ENCODE measurements around the gene HBB. TPM values are rescaled to one million over a fixed set of nuclear protein-coding genes. Genes with fewer than 3 reads are reported as not detected.

Gene HBB
- total and polyA plus RNA-seq, 4 donors, result 5.7 to 3,950 (median 50.2) TPM

DNA sequence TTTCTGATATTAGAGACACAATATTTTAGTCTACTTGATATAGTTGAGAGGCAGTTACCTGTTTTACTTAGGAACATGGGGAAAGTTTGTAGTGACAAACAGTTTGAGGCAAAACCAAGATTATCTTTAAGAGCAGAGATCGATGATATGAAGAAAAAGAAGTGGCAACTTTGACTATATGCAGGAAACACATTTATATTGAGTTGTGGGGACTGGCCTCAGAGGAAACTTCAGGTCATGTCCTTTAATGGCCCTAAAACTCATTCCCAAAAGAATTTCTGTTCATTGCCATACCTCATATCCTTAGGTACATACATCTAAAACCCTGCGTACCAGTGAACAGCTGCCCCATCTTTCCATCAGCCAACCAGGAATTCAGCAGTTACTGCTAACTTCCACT lies 18.3 kb upstream of the HBB start (continued):
- no peak for TF ChIP-seq SP1 (IDR thresholded peaks at IDR 0.05)

DNA sequence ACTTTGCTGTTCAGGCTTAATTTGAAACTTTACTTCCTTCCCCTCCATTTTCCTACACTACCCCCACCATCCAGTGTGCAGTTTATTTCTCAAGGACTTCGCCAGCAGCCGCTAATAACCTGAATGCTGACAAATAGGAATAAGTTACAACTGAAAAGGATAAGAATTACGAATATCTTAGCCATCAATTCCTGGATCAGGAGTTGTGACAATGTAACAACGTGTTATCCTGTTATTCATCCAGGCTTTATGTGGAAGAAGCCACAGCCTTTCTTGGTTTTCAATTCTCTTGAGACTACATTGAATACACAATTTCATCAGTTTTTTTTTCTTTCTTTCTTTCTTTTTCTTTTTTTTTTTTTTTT lies 16.9 kb upstream of the HBB start:
- WGBS, result 73% methylated on average over 4 of the region's 4 CpGs
- no peak overlapping the region for H3K4me3 ChIP-seq (ENCODE audit: low read depth in 1 of 3, low read length in 3 of 3)

DNA sequence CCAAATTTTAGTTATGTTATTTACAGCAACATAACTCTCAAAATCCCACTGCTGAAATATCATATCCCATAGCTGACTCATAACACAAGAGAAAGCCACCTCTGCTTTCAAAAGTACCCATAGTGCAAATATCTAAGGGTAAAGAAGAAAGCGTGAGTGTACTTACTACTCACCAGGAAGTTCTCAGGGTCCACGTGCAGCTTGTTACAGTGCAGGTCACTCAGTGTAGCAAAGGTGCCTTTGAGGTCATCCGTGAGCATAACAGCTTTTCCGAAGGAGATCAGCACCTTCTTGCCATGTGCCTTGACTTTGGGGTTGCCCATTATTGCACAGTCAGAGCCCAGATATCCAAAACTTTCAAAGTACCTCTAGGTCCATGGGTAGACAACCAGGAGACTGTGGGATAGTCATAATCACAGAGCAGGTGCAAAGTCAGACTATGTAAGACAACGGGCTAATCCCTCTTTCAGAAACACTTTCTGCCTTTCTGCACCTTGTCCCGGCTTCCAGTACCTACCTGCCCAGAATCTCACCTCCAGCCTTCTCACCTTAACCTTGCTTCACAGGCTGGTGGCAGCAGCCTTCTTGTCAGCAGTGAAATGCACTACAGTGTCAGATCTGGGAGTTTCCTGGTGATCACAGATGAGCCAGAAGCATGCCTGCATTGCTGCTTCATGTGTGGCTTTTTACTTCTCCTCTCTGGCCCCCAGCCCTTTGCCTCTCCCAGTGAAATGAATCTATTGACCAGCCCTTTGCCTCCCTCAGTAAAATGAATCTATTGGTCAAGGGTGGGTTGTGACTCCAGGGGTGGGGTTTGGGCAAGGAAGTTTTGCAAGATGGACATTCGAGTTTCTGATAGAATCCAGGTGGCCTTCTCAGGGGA lies 16.3 kb upstream of the HBB start:
- H3K4me3 ChIP-seq (ENCODE audit: low read depth in 1 of 3, low read length in 3 of 3), result no peak overlapping the region
- H3K9me3 ChIP-seq (ENCODE audit: control insufficient read depth in 4 of 4, low read length in 3 of 4), result peaks cover 0 to 2% (median 0%) of the 10 kb centered on the region in 4 donors
- H3K4me1 ChIP-seq (ENCODE audit: control insufficient read depth in 4 of 4, insufficient read depth in 4 of 4, low read length in 3 of 4), result no peaks in the 10 kb centered on the region
- peak; percentile 36 for DNase-seq (ENCODE audit: low spot score)
- H3K27me3 ChIP-seq (ENCODE audit: control insufficient read depth in 4 of 4, insufficient read depth in 4 of 4, low read length in 3 of 4), result peaks cover 0 to 3% (median 0%) of the 10 kb centered on the region in 4 donors
- TF ChIP-seq, protein P1, sequence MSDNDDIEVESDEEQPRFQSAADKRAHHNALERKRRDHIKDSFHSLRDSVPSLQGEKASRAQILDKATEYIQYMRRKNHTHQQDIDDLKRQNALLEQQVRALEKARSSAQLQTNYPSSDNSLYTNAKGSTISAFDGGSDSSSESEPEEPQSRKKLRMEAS (IDR thresholded peaks at IDR 0.05), result no peak
- TF ChIP-seq RAD21 (IDR thresholded peaks at IDR 0.05) (no peak), FOXA1 (IDR thresholded peaks at IDR 0.05) (no peak), HNF4A (conservative IDR thresholded peaks at IDR 0.05) (no peak), EGR1 (IDR thresholded peaks at IDR 0.05; ENCODE audit: low read depth in 2 of 2) (no peak), NR2F2 (IDR thresholded peaks at IDR 0.05) (no peak), HNF4G (IDR thresholded peaks at IDR 0.05) (no peak), RXRA (IDR thresholded peaks at IDR 0.05) (no peak), TAF1 (conservative IDR thresholded peaks at IDR 0.05) (no peak), SP1 (IDR thresholded peaks at IDR 0.05) (no peak), JUND (IDR thresholded peaks at IDR 0.05) (no peak), GABPA (IDR thresholded peaks at IDR 0.05 in 1 of 2, conservative IDR thresholded peaks at IDR 0.05 in 1 of 2) (no peak), FOXA2 (IDR thresholded peaks at IDR 0.05) (no peak), YY1 (IDR thresholded peaks at IDR 0.05) (no peak)
- TF ChIP-seq, protein P2, sequence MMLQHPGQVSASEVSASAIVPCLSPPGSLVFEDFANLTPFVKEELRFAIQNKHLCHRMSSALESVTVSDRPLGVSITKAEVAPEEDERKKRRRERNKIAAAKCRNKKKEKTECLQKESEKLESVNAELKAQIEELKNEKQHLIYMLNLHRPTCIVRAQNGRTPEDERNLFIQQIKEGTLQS (IDR thresholded peaks at IDR 0.05), result no peak
- TF ChIP-seq, protein P3, sequence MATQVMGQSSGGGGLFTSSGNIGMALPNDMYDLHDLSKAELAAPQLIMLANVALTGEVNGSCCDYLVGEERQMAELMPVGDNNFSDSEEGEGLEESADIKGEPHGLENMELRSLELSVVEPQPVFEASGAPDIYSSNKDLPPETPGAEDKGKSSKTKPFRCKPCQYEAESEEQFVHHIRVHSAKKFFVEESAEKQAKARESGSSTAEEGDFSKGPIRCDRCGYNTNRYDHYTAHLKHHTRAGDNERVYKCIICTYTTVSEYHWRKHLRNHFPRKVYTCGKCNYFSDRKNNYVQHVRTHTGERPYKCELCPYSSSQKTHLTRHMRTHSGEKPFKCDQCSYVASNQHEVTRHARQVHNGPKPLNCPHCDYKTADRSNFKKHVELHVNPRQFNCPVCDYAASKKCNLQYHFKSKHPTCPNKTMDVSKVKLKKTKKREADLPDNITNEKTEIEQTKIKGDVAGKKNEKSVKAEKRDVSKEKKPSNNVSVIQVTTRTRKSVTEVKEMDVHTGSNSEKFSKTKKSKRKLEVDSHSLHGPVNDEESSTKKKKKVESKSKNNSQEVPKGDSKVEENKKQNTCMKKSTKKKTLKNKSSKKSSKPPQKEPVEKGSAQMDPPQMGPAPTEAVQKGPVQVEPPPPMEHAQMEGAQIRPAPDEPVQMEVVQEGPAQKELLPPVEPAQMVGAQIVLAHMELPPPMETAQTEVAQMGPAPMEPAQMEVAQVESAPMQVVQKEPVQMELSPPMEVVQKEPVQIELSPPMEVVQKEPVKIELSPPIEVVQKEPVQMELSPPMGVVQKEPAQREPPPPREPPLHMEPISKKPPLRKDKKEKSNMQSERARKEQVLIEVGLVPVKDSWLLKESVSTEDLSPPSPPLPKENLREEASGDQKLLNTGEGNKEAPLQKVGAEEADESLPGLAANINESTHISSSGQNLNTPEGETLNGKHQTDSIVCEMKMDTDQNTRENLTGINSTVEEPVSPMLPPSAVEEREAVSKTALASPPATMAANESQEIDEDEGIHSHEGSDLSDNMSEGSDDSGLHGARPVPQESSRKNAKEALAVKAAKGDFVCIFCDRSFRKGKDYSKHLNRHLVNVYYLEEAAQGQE (IDR thresholded peaks at IDR 0.05), result no peak
- TF ChIP-seq, protein P4, sequence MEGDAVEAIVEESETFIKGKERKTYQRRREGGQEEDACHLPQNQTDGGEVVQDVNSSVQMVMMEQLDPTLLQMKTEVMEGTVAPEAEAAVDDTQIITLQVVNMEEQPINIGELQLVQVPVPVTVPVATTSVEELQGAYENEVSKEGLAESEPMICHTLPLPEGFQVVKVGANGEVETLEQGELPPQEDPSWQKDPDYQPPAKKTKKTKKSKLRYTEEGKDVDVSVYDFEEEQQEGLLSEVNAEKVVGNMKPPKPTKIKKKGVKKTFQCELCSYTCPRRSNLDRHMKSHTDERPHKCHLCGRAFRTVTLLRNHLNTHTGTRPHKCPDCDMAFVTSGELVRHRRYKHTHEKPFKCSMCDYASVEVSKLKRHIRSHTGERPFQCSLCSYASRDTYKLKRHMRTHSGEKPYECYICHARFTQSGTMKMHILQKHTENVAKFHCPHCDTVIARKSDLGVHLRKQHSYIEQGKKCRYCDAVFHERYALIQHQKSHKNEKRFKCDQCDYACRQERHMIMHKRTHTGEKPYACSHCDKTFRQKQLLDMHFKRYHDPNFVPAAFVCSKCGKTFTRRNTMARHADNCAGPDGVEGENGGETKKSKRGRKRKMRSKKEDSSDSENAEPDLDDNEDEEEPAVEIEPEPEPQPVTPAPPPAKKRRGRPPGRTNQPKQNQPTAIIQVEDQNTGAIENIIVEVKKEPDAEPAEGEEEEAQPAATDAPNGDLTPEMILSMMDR (IDR thresholded peaks at IDR 0.05; ENCODE audit: low read depth, low read length, missing input control), result no peak
- TF ChIP-seq, protein P5, sequence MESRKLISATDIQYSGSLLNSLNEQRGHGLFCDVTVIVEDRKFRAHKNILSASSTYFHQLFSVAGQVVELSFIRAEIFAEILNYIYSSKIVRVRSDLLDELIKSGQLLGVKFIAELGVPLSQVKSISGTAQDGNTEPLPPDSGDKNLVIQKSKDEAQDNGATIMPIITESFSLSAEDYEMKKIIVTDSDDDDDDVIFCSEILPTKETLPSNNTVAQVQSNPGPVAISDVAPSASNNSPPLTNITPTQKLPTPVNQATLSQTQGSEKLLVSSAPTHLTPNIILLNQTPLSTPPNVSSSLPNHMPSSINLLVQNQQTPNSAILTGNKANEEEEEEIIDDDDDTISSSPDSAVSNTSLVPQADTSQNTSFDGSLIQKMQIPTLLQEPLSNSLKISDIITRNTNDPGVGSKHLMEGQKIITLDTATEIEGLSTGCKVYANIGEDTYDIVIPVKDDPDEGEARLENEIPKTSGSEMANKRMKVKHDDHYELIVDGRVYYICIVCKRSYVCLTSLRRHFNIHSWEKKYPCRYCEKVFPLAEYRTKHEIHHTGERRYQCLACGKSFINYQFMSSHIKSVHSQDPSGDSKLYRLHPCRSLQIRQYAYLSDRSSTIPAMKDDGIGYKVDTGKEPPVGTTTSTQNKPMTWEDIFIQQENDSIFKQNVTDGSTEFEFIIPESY (IDR thresholded peaks at IDR 0.05), result no peak
- H3K36me3 ChIP-seq (ENCODE audit: control insufficient read depth in 4 of 4, insufficient read depth in 3 of 4, low read depth in 1 of 4, low read length in 3 of 4), result no peaks in the 10 kb centered on the region
- no peak overlapping the region for H3K27ac ChIP-seq (ENCODE audit: low read depth in 1 of 2, low read length in 2 of 2)
- H3K9ac ChIP-seq (ENCODE audit: low read depth in 1 of 2, low read length in 2 of 2), result no peak overlapping the region
- WGBS, result 67% methylated on average over 7 of the region's 7 CpGs

More for the DNA sequence above, 16.9 kb upstream of the HBB start:
- no peak overlapping the region for H3K9ac ChIP-seq (ENCODE audit: low read depth in 1 of 2, low read length in 2 of 2)
- TF ChIP-seq EGR1 (IDR thresholded peaks at IDR 0.05; ENCODE audit: low read depth in 2 of 2), result no peak
- TF ChIP-seq GABPA (IDR thresholded peaks at IDR 0.05 in 1 of 2, conservative IDR thresholded peaks at IDR 0.05 in 1 of 2), result no peak
- TF ChIP-seq, protein P5 (IDR thresholded peaks at IDR 0.05), result no peak
- TF ChIP-seq RXRA (IDR thresholded peaks at IDR 0.05), result no peak
- no peak for TF ChIP-seq JUND (IDR thresholded peaks at IDR 0.05)
- TF ChIP-seq HNF4A (conservative IDR thresholded peaks at IDR 0.05), result no peak
- H3K4me1 ChIP-seq (ENCODE audit: control insufficient read depth in 4 of 4, insufficient read depth in 4 of 4, low read length in 3 of 4), result no peaks in the 10 kb centered on the region
- H3K9me3 ChIP-seq (ENCODE audit: control insufficient read depth in 4 of 4, low read length in 3 of 4), result peaks cover 0 to 2% (median 0%) of the 10 kb centered on the region in 4 donors
- H3K27me3 ChIP-seq (ENCODE audit: control insufficient read depth in 4 of 4, insufficient read depth in 4 of 4, low read length in 3 of 4), result peaks cover 0 to 3% (median 0%) of the 10 kb centered on the region in 4 donors
- H3K27ac ChIP-seq (ENCODE audit: low read depth in 1 of 2, low read length in 2 of 2), result no peak overlapping the region
- no peak for DNase-seq (ENCODE audit: low spot score)
- H3K36me3 ChIP-seq (ENCODE audit: control insufficient read depth in 4 of 4, insufficient read depth in 3 of 4, low read depth in 1 of 4, low read length in 3 of 4), result no peaks in the 10 kb centered on the region

All from liver (tissue), 9 donors.